Astrocyte (in vitro differentiated cells and primary cell): ENCODE results near the gene PKD1.

Experiments
- EZH2 ChIP-seq: IDR thresholded peaks from 2 replicates; pipeline ENCODE4 v1.6.1; 2012; ENCODE audit warnings: mild to moderate bottlenecking, low read length, inconsistent platforms; ENCODE audit not compliant: insufficient read depth
- TF ChIP-seq, protein P1 (sequence below): IDR thresholded peaks from 2 replicates; pipeline ENCODE4 v1.5.1; 2011; ENCODE audit warnings: low read depth, mild to moderate bottlenecking, inconsistent platforms, low read length, moderate library complexity; ENCODE audit not compliant: insufficient read depth

DNA sequence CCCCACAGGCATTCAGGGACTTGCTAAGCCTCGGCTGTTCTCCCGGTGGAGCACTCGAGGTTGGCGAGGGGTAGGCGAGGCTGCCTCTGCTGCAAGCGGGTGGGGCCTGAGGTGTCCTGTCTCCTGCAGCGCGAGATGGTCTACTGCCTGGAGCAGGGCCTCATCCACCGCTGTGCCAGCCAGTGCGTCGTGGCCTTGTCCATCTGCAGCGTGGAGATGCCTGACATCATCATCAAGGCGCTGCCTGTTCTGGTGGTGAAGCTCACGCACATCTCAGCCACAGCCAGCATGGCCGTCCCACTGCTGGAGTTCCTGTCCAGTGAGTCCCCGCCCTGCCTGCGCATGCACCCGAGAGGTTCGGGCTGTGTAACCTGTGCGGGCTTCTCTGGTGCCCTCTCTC, 61.6 kb downstream of the PKD1 start:
- TF ChIP-seq, protein P1, sequence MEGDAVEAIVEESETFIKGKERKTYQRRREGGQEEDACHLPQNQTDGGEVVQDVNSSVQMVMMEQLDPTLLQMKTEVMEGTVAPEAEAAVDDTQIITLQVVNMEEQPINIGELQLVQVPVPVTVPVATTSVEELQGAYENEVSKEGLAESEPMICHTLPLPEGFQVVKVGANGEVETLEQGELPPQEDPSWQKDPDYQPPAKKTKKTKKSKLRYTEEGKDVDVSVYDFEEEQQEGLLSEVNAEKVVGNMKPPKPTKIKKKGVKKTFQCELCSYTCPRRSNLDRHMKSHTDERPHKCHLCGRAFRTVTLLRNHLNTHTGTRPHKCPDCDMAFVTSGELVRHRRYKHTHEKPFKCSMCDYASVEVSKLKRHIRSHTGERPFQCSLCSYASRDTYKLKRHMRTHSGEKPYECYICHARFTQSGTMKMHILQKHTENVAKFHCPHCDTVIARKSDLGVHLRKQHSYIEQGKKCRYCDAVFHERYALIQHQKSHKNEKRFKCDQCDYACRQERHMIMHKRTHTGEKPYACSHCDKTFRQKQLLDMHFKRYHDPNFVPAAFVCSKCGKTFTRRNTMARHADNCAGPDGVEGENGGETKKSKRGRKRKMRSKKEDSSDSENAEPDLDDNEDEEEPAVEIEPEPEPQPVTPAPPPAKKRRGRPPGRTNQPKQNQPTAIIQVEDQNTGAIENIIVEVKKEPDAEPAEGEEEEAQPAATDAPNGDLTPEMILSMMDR: no peak
- TF ChIP-seq EZH2: no peak
